ENCODE data around the gene KCTD1. TPM values are rescaled to one million over a fixed set of nuclear protein-coding genes. Genes with fewer than 3 reads are reported as not detected.

Gene KCTD1
- total RNA-seq, 1 donor from 2014 or later = 17.1 TPM

DNA sequence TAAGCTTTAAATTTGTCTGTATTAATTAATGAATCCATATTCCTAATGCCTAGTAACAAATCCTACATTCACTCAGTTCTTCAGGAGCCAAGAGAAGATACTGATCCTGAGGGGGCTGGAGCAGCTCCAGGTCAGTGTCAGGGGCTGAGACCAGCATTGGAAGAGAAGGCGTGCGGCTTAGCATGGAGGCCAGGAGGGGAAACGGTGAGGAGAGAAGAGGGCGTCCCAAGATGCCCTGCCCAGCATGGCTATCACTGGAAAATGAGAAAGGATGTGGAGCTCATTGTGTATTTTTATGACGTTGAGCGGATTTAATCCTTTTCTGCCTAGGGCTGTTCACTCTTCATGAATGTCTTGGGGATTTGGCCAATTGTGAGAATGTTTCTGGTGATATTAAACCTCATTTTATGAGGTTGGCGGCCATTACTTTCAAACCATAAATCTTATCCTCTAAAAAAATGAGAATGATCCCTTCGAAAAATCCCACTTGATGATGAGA is 131.7 kb downstream of the KCTD1 start:
- Mint-ChIP-seq H3K4me3 (no peak overlapping the region), H3K27me3 (ENCODE audit: insufficient read depth, low read depth) (peaks cover 4% of the 10 kb centered on the region), H3K27ac (no peak overlapping the region), H3K9me3 (peaks cover 2% of the 10 kb centered on the region), H3K4me1 (peaks cover 13% of the 10 kb centered on the region), H3K36me3 (no peaks in the 10 kb centered on the region)
- H3K4me2 ChIP-seq = no peak overlapping the region
- H3K27ac ChIP-seq = no peak overlapping the region
- DNase-seq (ENCODE audit: low spot score) = no peak
- no peaks in the 10 kb centered on the region for H3K36me3 ChIP-seq
- no peaks in the 10 kb centered on the region for H3K27me3 ChIP-seq
- H4K20me1 ChIP-seq (ENCODE audit: low read depth) = no peaks in the 10 kb centered on the region
- TF ChIP-seq EZH2phosphoT487 (IDR thresholded peaks at IDR 0.05) = no peak
- TF ChIP-seq EZH2 (IDR thresholded peaks at IDR 0.05) = no peak
- TF ChIP-seq, protein P1, sequence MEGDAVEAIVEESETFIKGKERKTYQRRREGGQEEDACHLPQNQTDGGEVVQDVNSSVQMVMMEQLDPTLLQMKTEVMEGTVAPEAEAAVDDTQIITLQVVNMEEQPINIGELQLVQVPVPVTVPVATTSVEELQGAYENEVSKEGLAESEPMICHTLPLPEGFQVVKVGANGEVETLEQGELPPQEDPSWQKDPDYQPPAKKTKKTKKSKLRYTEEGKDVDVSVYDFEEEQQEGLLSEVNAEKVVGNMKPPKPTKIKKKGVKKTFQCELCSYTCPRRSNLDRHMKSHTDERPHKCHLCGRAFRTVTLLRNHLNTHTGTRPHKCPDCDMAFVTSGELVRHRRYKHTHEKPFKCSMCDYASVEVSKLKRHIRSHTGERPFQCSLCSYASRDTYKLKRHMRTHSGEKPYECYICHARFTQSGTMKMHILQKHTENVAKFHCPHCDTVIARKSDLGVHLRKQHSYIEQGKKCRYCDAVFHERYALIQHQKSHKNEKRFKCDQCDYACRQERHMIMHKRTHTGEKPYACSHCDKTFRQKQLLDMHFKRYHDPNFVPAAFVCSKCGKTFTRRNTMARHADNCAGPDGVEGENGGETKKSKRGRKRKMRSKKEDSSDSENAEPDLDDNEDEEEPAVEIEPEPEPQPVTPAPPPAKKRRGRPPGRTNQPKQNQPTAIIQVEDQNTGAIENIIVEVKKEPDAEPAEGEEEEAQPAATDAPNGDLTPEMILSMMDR (IDR thresholded peaks at IDR 0.05) = no peak
- no peaks in the 10 kb centered on the region for H3K79me2 ChIP-seq (ENCODE audit: low read depth)
- H3K9ac ChIP-seq = no peak overlapping the region
- H3K9me3 ChIP-seq (ENCODE audit: low read depth) = no peaks in the 10 kb centered on the region
- no peaks in the 10 kb centered on the region for H3F3A ChIP-seq (ENCODE audit: low read depth)
- no peak overlapping the region for H3K4me3 ChIP-seq
- no peaks in the 10 kb centered on the region for H3K4me1 ChIP-seq
- H2AFZ ChIP-seq (replicated peaks) = no peak overlapping the region

- H3K27me3 ChIP-seq = no peaks in the 10 kb centered on the region
- H3K79me2 ChIP-seq (ENCODE audit: low read depth) = no peaks in the 10 kb centered on the region
- no peak overlapping the region for H3K9ac ChIP-seq
- no peak overlapping the region for H3K27ac ChIP-seq
- peaks cover 2% of the 10 kb centered on the region for H3K9me3 Mint-ChIP-seq
- H3K36me3 ChIP-seq = no peaks in the 10 kb centered on the region
- H2AFZ ChIP-seq (replicated peaks) = no peak overlapping the region
- DNase-seq (ENCODE audit: low spot score) = no peak
- no peak overlapping the region for H3K4me3 ChIP-seq
- H3F3A ChIP-seq (ENCODE audit: low read depth) = no peaks in the 10 kb centered on the region
- peaks cover 9% of the 10 kb centered on the region for H3K4me1 Mint-ChIP-seq
- no peaks in the 10 kb centered on the region for H3K9me3 ChIP-seq (ENCODE audit: low read depth)
- H3K4me1 ChIP-seq = no peaks in the 10 kb centered on the region
- no peaks in the 10 kb centered on the region for H4K20me1 ChIP-seq (ENCODE audit: low read depth)
- peaks cover 6% of the 10 kb centered on the region for H3K27me3 Mint-ChIP-seq (ENCODE audit: insufficient read depth, low read depth)
- TF ChIP-seq, protein P1 (IDR thresholded peaks at IDR 0.05) = no peak
- TF ChIP-seq EZH2phosphoT487 (IDR thresholded peaks at IDR 0.05) (no peak), EZH2 (IDR thresholded peaks at IDR 0.05) (no peak)
- H3K4me3 Mint-ChIP-seq = no peak overlapping the region
- H3K4me2 ChIP-seq = no peak overlapping the region
- no peak overlapping the region for H3K27ac Mint-ChIP-seq
- no peaks in the 10 kb centered on the region for H3K36me3 Mint-ChIP-seq
Observed at GRCh38 chr18:26415631-26416030, 132.7 kb downstream of the KCTD1 start.

DNA sequence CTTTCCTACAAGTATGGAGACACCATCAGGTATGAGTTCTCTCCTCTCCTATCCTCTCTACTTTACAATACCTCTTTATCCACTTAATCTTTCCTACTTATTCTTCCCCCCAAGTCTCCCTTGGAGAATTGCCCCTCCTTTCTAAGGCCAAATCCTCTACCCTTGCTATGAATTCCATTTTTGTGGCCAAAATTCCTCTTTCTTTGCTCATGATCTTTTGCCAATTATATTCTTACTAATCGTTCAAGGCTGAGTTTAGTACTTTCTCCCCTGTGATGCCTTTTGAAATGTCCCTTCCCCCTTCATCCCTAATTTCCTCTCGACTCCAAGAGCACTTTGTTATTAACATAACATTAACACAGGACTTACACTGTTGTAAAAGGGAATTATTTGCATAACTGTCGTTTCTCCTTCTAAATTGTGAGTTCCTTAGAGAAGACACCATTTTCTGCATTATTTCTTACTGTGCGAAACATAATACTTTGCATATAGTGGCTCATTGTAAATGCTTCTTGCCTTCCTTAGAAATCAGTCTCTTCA is 133.4 kb downstream of the KCTD1 start:
- Mint-ChIP-seq H3K4me3 (no peak overlapping the region), H3K4me1 (peaks cover 3% of the 10 kb centered on the region), H3K27ac (no peak overlapping the region), H3K9me3 (peaks cover 2% of the 10 kb centered on the region), H3K27me3 (ENCODE audit: insufficient read depth, low read depth) (peaks cover 6% of the 10 kb centered on the region), H3K36me3 (no peaks in the 10 kb centered on the region)
- H3K36me3 ChIP-seq = no peaks in the 10 kb centered on the region
- no peaks in the 10 kb centered on the region for H3K27me3 ChIP-seq
- H3K4me3 ChIP-seq = no peak overlapping the region
- no peaks in the 10 kb centered on the region for H3K79me2 ChIP-seq (ENCODE audit: low read depth)
- H3K9ac ChIP-seq = no peak overlapping the region
- H3F3A ChIP-seq (ENCODE audit: low read depth) = no peaks in the 10 kb centered on the region
- no peak overlapping the region for H3K27ac ChIP-seq
- H3K4me2 ChIP-seq = no peak overlapping the region
- TF ChIP-seq, protein P1 (IDR thresholded peaks at IDR 0.05) = no peak
- TF ChIP-seq EZH2 (IDR thresholded peaks at IDR 0.05) (no peak), EZH2phosphoT487 (IDR thresholded peaks at IDR 0.05) (no peak)
- H4K20me1 ChIP-seq (ENCODE audit: low read depth) = no peaks in the 10 kb centered on the region
- no peak for DNase-seq (ENCODE audit: low spot score)
- H3K4me1 ChIP-seq = no peaks in the 10 kb centered on the region
- no peaks in the 10 kb centered on the region for H3K9me3 ChIP-seq (ENCODE audit: low read depth)
- no peak overlapping the region for H2AFZ ChIP-seq (replicated peaks)

All from neural progenitor cell (in vitro differentiated cells).